IPS DF 19.7 (cell line): Measurements from ENCODE around the gene PTGER1.
"Not testable (repeated sequence)": the region's sequence is repeated elsewhere in the genome, so short reads cannot be mapped to it uniquely, and the experiment has no call there.

Experiments
- DNase-seq: peaks from one replicate; pipeline ENCODE4 v3.0.0-alpha.2; 2013; ENCODE audit warnings: low read depth, low spot score

Gene PTGER1, protein sequence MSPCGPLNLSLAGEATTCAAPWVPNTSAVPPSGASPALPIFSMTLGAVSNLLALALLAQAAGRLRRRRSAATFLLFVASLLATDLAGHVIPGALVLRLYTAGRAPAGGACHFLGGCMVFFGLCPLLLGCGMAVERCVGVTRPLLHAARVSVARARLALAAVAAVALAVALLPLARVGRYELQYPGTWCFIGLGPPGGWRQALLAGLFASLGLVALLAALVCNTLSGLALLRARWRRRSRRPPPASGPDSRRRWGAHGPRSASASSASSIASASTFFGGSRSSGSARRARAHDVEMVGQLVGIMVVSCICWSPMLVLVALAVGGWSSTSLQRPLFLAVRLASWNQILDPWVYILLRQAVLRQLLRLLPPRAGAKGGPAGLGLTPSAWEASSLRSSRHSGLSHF

DNA sequence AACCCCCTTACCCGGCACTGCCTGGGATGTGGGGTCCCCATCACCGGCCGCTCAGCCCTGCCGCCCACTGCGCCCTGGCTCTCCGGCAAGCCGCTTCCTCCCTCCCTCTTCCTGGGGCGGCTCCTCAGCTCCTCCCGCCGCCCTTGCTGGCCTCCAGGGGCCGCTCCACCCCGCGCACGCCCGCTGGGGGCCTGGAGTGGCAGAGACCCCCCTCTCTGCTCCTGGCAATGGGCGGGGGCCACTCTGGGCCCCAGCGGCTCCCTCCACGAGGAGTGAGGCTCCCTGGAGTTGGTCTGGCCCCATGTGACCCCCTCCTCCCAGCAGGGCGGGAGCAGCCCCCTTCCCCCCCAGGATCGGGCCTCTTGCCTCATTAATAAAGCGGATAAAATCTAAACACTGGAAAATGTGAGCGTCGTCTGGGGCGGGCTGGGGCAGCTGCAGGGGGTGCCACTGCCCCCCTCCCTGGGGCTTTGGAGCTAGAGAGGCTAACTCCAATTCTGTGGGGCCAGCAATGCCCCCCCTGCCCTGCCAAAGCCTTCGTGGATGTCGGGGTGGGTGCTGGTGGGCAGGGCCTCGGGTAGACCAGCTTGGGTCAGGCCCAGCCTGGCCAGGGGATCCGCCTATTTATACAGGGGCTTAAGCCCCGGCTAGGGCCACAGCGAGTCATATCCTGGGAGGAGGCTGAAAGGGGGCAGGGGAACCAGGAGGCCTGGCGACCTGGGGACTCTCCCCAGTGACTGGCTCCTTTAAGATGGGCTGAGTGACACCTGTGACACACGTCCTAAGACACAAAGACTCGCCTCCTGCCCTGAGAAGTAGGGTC lies at the start of gene PTGER1:
Gene PTGER1 (minus strand): TSS at position 104 of the 823 bp plus-strand sequence. CDS start 1,034 bp downstream, outside the sequence.
- DNase-seq = no peak

DNA sequence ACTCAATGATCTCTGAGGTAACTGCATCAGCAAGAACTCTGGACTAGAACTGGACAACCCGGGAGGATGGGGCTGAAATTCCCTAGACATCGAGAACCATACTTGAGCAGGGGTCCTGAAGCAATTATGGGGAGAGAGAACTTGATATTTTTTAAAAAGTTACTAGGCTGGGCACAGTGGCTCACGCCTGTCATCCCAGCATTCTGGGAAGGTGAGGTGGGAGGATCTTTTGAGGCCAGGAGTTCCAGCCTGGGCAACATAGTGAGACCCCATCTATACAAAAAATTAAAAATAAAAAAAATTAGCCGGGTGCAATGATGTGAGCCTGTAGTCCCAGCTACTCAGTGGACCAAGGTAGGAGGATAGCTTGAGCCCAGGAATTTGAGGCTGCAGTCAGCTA lies 45.4 kb upstream of the PTGER1 start:
- DNase-seq = no peak

DNA sequence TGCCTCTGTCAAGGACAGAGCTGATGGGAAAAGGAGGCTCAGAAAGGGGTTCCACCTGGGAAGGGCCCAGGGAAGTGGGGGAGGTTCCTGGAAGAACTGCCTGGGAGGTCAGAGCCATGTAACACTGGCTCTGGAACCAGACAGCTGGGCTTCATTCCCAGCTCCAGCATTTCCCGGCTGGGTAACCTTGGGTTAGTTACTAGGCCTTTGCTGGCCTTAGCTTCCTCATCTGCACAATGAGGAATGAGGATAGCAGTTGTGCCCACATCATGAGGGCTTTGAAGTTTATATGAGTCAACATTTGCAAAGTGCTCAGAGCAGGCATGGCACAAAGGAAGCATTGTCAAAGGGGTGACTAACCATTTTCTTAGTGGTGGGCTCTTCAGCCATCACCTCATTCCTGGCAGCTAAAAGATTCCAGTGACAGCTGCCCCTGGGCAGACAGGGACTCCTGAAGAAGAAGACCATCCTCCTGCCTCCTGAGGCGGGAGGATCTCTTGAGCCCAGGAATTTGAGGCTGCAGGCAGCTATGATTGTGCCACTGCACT lies 44.8 kb upstream of the PTGER1 start:
- DNase-seq = no peak

DNA sequence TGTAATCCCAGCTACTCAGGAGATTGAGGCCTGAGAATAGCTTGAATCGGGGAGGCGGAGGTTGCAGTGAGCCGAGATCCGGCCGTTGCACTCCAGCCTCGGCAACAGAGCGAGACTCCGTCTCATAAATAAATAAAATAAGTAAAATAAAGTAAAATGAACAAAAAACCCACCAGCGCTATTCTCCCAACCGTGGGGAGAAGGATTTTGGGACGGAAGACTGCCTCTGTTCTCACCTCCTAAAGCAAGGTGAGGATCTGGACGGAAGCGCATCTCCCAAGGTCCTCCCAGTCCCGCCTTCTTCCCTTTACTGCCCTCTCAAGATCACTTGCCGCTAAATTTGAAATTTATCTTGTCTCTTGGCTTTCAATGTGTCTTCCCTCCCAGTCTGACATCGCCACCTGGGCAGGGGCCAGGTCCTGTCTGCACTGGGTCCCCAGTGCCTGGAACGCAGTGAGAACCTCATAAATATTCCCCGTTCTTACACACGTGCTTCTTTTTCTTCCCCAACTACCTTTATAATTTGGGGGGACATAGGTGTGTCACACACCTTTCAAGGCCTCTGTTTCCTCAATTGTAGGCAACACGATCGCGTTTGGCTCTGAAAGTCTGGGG lies 44.2 kb upstream of the PTGER1 start:
- DNase-seq = no peak

DNA sequence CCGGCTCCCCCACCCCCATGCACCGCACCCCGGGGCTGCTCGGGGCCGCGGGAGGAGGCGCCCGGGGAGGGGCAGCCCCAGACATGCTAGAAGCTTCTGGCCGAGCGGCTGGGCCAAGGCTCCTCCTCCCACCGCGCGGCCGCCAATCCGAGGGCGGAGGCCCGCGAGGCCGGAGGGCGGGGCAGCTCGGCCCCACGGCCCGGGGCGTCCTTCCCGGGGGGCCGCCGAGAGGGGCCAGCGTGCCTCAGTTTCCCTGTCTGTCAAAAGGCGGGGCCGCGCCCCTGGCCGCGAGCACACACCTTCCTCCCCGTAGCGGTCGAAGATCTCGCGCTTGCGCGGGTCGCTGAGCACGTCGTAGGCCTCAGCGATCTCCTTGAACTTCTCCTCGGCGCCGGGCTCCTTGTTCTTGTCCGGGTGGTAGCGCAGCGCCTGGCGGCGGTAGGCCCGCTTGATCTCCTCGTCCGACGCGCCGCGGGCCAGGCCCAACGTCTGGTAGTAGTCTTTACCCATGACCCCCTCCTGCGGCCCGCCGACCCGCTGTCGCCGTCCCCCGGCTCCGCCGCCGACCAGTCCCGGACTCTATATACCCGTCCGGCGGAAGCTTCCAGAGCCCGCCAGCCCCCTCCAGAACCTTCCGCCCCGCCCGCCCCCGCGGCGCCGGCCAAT lies 42.8 kb upstream of the PTGER1 start, which contains the start of gene DNAJB1:
Gene DNAJB1 (minus strand): TSS at position 558 of the 666 bp plus-strand sequence. CDS start 48 bp downstream, at position 510.
- DNase-seq = no peak

DNA sequence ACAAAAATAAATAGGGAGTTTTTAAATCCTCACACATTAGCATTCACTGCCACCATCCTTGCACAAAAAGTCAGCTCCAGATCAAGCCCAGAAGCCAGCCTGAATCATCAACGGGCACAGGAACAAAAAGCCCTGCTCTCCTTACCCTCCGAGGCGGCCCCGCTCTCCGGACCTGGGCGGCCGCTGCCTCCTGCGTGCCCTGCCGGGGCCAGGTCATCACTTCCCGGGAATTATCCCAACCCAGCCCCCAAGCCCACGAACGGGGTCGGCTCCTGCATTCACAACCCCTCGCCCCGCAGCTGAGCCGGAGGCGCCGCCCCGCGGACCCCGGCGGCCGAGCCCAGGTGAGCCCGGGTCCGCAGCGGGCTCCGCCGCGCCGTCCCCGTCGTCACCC lies 42.3 kb upstream of the PTGER1 start:
- no peak for DNase-seq

DNA sequence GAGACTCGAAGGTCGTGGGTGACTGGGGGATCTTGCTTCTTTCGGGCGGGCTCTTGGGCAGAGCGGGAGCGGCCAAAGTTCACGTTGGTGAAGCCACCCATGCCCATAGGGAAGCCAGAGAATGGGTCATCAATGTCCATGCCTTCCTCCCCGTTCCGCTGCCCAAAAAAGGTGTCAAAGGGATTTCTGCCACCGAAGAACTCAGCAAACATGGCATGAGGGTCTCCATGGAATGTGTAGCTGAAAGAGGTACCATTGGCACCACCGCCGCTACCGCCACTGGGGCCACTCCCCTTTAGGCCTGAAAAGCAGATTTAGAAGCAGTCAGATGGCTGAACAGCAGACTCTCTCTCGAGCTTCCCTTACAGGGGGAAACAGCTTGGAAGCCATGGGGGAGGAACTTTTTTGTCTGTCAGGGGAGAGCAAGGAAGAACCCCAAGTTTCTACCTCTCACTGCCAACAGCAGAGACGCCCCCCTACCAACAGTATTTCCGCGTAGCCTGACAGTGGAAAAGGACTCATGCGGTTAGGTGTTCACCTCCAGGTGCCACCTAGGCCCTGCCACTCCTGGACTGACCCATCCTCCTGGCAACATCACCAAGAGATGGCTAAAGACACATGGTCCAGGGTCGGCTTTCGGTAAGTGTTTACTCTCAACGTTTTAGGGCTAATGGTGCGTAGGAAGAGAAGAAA lies 41.7 kb upstream of the PTGER1 start:
- no peak for DNase-seq

DNA sequence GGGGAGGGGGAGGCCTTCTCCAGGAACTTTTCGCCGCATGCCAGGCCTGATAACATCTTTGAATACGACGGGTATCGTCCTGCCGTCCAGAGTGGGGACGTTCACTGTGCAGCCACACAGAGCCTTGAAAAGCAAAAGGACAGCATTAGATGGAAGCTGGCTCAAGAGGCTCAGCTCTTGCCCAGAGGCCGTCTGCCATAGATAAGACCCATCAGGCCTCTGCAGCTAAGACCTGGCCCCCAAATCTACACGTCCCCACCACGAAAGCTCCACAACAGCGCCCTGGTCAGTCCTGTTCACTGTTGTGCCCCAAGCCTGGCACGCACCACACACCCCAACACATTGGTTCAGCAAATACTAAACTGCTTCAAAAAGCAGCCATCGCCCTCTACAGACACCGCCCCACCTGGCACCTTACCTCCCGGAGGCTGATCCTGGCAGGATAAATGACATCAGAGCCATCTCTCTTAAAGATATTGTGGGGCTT lies 40.9 kb upstream of the PTGER1 start:
- no peak for DNase-seq

DNA sequence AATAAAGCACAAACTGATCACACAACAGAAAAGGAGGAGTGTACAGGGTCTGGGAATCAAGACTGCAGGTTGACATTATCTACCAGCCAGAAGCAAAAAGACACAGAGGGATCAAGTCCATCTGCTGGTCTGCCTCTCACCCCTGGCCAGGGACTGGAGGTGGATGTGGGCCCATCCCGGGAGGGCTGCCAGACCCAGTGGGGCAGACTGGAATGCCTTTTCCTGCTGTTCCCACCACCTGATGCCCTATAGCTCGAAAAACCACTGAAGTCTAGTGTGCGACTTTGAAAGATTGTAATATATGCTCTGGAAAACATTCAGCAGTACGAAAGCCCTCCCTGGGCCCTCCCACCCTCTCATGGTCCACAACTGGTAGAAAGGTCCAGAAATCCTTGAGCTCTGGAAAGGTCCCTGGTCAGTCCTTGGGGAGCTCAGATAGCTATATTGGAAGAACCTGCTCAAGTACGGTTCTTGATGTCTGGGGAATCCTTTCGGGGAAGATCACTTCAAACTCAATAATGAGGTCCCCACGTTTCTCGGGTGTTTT lies 40.4 kb upstream of the PTGER1 start:
- DNase-seq = no peak

DNA sequence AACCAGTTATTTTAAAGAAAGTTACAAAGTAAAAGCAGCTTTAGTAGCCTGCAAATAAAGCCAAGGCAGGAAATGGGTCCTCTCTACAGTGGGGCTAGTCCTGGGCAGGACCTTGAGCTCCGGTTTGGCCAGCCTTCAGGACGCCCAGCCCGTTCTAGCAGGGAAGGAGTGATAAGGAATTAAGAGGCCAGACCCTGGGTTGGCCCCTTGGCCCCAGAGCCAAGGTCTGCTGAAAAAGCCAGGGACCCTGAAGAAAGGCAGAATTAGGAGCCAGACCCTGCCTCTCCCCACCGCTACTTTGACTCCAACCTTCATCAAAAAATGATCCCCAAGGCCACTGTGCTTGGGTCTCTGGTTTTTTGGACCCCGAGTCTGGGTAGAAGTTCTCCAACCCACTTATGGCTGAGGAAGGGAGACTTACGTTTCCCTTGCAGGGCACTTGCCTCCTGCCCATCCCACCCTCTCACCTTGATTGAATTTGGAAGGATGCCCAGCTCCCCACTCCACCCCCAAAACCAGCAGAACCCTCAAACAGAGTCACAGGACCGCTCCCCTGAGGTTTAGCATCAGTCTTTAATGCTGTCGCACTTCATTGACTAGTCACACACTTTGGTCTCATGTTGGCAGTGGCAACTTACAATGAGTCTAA lies 39.2 kb upstream of the PTGER1 start:
- DNase-seq = no peak

DNA sequence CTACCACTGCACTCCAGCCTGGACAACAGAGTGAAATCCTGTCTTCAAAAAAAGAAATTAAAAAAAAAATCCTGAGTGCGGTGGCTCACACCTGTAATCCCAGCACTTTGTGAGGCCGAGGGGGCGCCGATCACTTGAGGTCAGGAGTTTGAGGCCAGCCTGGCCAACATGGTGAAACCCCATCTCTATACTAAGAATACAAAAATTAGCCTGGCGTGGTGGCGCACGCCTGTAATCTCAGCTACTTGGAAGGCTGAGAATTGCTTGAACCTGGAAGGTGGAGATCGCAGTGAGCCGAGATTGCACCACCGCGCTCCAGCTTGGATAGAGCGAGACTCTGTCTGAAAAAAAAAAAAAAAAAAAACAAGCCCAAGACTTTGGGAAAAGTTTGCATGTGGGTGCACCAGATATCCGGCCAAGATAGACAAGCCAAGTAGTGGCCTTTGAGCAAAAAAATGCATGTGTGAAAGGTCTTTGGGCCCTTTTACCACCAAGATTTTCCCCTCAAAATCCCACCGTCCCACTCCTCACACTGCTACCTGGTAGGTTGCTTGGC lies 37.3 kb upstream of the PTGER1 start:
- no peak for DNase-seq

DNA sequence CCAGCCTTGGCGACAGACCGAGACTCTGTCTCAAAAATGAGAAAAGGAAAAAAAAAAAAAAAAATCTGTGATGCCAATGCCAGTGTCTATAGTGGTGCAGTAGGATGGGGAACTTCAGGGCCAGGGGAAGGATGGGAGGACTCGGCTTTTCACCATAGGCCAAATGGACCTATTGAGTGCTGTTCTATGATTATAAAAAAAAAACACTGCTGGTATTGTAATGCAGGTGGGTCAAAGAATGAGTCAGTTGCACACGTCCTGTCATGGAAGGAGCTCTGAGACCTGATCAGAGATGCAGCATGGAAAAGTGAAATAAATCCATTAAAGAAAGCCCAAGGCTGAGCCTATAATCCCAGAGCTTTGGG lies 36.1 kb upstream of the PTGER1 start:
- no peak for DNase-seq

DNA sequence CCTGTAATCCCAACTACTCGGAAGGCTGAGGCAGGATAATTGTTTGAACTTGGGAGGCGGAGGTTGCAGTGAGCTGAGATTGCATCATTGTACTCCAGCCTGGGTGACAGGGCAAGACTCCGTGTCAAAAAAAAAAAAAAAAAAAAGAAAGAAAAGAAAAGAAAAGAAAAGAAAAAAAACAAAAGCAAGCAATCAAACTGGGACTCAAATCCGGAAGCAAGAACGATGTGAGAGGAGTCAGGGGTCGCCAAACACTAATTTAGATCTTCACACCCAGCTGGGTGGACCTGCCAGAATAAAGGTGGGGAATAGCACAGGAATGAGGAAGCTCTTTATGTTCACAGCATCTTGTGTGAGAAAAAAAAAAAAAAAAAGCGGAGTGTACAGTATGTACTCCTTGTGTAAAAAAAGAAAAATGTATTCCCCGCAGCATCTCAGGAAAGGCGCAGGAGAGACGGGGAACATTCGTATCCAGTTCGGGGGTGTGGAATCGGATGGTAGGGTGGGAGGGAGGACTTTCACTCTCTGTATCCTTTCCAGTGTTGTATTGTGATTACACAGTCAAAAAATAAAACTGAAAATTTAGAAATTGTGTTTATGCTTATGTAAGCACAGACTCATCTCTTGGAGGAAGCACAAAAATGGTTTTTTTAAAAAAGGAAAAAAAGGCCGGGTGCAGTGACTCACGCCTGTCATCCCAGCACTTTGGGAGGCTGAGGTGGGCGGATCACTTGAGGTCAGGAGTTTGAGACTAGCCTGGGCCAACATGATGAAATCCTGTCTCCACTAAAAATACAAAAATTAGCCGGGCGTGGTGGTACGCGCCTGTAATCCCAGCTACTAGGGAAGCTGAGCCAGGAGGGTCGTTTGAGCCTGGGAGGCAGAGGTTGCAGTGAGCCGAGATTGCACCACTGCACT lies 35.4 kb upstream of the PTGER1 start:
- no peak for DNase-seq

DNA sequence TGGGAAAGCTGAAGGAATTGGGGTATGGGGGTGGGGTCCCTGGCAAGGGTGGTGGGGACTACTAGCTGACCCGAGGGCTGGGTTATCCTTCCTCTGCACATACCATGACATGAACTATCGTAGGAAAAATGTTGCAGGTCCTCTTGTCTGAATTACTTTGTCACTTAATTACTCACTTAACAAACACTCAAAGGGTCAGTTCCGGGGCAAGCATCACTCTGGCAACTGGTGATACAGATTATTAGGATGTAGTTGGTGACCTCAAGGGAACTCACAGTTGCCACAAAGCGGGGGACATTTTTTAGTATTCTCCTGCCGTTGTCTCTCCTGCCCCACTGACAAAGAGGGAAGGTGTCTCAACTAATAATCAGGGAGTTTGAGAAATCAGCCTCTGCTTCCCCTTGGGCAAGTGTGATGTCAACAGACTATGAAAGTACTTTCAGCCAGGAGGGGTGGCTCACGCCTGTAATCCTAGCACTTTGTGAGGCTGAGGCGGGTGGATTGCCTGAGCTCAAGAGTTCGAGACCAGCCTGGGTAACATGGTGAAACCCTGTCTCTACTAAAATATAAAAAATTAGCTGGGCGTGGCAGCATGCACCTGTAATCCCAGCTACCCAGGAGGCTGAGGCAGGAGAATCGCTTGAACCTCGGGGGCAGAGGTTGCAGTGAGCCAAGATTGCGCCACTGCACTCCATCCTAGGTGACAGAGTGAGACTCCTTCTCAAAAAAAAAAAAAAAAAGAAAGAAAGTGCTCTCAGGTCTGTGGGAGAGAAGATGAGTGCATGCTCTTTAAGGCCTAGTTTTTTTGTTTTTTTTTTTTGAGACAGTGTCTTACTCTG lies 32.8 kb upstream of the PTGER1 start:
- no peak for DNase-seq

DNA sequence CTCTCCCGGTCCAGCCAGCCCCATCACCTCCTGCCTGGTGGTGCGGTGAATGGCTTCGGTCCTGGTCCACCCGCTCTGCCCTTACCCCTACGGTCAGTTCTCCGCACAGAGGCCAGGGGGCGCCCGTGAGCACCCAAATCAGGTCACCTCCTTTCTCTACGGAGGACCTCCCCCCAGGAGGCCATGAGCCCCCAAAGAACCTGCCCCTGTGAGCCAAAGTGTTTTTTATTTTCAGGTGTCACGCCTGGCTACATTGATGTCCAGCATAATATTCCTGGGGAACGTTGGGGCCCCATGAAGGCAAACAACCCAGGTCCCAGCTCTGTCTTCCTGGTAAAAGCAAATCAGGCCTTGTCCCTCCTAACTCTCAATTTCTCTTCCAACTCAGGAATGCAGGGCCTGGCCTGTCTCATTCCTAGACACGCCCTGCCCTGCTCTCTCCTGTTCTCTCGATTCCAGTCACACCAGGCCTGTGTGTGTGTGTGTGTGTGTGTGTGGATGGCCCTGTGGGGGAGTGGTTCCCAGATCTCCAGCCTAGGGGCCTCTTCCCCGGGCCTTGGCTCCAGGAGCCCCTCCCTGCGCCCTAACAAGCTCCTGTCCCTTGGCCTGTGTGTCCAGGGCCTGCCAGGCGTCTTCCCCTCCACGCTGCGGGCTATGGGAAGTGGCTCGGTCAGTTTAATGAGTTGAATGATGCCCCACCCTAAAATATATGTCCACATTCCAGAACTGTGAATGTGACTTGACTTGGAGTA lies 30.5 kb upstream of the PTGER1 start:
- DNase-seq = no peak

DNA sequence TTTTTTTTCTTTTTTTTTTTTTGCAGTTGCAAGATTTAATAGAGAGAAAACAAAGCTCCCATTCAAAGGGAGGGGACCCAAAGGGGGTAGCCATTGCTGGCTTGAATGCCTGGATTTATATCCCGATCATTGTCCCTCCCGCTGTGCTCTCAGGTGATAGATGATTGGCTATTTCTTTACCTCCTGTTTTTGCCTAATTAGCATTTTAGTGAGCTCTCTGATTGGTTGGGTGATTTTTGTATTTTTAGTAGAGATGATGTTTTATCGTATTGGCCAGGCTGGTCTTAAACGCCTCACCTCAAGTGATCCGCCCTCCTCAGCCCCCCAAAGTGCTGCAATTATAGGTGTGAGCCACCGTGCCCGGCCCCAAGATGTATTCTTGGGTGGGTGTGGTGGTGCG lies 29.4 kb upstream of the PTGER1 start:
- DNase-seq = not testable (repeated sequence)

DNA sequence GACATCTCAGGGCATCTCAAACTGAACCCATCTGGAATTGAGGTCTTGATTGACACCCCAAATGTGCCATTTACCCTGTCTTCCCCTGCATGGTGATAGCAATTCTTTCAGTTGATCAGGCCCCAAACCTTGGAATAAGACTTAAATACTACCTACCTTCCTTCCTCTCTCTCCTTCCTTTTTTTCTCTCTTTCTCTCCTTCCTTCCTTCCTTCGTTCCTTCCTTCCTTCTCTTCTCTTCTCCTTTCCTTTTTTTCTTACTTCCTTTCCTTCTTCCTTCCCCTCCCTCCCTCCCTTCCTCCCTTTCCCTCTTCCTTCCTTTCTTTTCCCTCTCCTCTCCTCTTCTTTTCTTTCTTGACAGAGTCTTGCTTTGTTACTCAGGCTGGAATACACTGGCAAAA lies 28.1 kb upstream of the PTGER1 start:
- DNase-seq = no peak
